CD14-positive monocyte (primary cell): ENCODE data around the gene IGFBP6. TPM values are rescaled to one million over a fixed set of nuclear protein-coding genes. Genes with fewer than 3 reads are reported as not detected.

Source experiments
- DNase-seq, 3 donors: peaks; one replicate each; pipeline ENCODE4 v3.0.0-alpha.2; 2011 to 2022
- H2AFZ ChIP-seq: 2 replicates; pipeline ENCODE4 v1.6.0; 2012; ENCODE audit warnings: mild to moderate bottlenecking, low read depth, low read length, inconsistent platforms; ENCODE audit not compliant: insufficient read depth, poor library complexity, severe bottlenecking
- H3K27ac ChIP-seq, 2 donors: 1 replicate in 1 of 2; 2 replicates in 1 of 2; pipeline ENCODE4 v1.5.1; 2012 to 2013; ENCODE audit warnings: low read length in 2 of 2, control low read depth in 1 of 2, inconsistent platforms in 1 of 2, low read depth in 1 of 2, mild to moderate bottlenecking in 1 of 2
- H3K27me3 ChIP-seq, 2 donors: one replicate each; pipeline versions ENCODE4 v1.6.0 to v1.6.1; 2011 to 2013; ENCODE audit warnings: low read length in 2 of 2; ENCODE audit not compliant: control insufficient read depth in 2 of 2, insufficient read depth in 2 of 2
- H3K36me3 ChIP-seq, 2 donors: replicated peaks in 1 of 2; 1 replicate in 1 of 2; 2 replicates in 1 of 2; pipeline versions ENCODE4 v1.5.1 to v1.6.1; 2012 to 2013; ENCODE audit warnings: low read length in 2 of 2, control low read depth in 1 of 2, inconsistent platforms in 1 of 2, mild to moderate bottlenecking in 1 of 2; ENCODE audit not compliant: insufficient read depth in 2 of 2, control insufficient read depth in 1 of 2
- H3K4me1 ChIP-seq, 2 donors: 1 replicate in 1 of 2; 2 replicates in 1 of 2; pipeline versions ENCODE4 v1.5.1 to v1.6.1; 2012 to 2013; ENCODE audit warnings: low read length in 2 of 2, control low read depth in 1 of 2, inconsistent platforms in 1 of 2, mild to moderate bottlenecking in 1 of 2, moderate library complexity in 1 of 2; ENCODE audit not compliant: insufficient read depth in 2 of 2, control insufficient read depth in 1 of 2
- H3K4me2 ChIP-seq: replicated peaks from 2 replicates; pipeline ENCODE3; 2012; ENCODE audit warnings: low read length, moderate library complexity, mild to moderate bottlenecking; ENCODE audit not compliant: poor library complexity, severe bottlenecking; ENCODE audit errors: extremely low read depth
- H3K4me3 ChIP-seq, 3 experiments: fragments of 200-600 bp in 1 of 3; sonication (generic) in 1 of 3; replicated peaks in 1 of 3; 1 replicate in 2 of 3; 2 replicates in 1 of 3; pipeline ENCODE4 v1.5.1; 2011 to 2013; ENCODE audit warnings: low read length in 3 of 3, mild to moderate bottlenecking in 3 of 3, control low read depth in 2 of 3, low read depth in 2 of 3, inconsistent platforms in 1 of 3, moderate library complexity in 1 of 3
- H3K79me2 ChIP-seq: 2 replicates; pipeline ENCODE4 v1.6.0; 2012; ENCODE audit warnings: mild to moderate bottlenecking, control low read depth, inconsistent platforms, low read length, moderate library complexity; ENCODE audit not compliant: insufficient read depth
- H3K9ac ChIP-seq: 2 replicates; pipeline ENCODE4 v1.6.0; 2017; ENCODE audit warnings: low read length, mild to moderate bottlenecking; ENCODE audit not compliant: insufficient read depth, poor library complexity, severe bottlenecking
- H3K9me3 ChIP-seq, 2 donors: replicated peaks in 1 of 2; 1 replicate in 1 of 2; 2 replicates in 1 of 2; pipeline versions ENCODE4 v1.5.1 to v1.6.1; 2012 to 2013; ENCODE audit warnings: low read length in 2 of 2, control low read depth in 1 of 2; ENCODE audit not compliant: control insufficient read depth in 1 of 2, insufficient read depth in 1 of 2
- H4K20me1 ChIP-seq: 2 replicates; pipeline ENCODE4 v1.6.0; 2012; ENCODE audit warnings: mild to moderate bottlenecking, low read length, control low read depth, moderate library complexity; ENCODE audit not compliant: insufficient read depth
- H3K27ac Mint-ChIP-seq, 7 donors: one replicate each; pipeline ENCODE4 v1.8.0; 2020; ENCODE audit warnings: mild to moderate bottlenecking in 7 of 7, mixed read lengths in 7 of 7, moderate library complexity in 6 of 7, inconsistent platforms in 2 of 7
- H3K27me3 Mint-ChIP-seq, 3 donors: one replicate each; pipeline ENCODE4 v1.8.0; 2021 to 2022; ENCODE audit warnings: low read depth in 3 of 3, mild to moderate bottlenecking in 3 of 3, mixed read lengths in 3 of 3, moderate library complexity in 3 of 3, inconsistent platforms in 1 of 3
- H3K36me3 Mint-ChIP-seq, 2 donors: one replicate each; pipeline ENCODE4 v1.8.0; 2020; ENCODE audit warnings: mixed read lengths in 2 of 2, inconsistent platforms in 1 of 2, mild to moderate bottlenecking in 1 of 2
- H3K4me1 Mint-ChIP-seq: one replicate; pipeline ENCODE4 v1.8.0; 2020; ENCODE audit warnings: mild to moderate bottlenecking, mixed read lengths
- H3K4me3 Mint-ChIP-seq, 2 donors: one replicate each; pipeline ENCODE4 v1.8.0; 2020; ENCODE audit warnings: mild to moderate bottlenecking in 2 of 2, mixed read lengths in 2 of 2, moderate library complexity in 1 of 2
- H3K9me3 Mint-ChIP-seq, 7 donors: one replicate each; pipeline ENCODE4 v1.8.0; 2020 to 2022; ENCODE audit warnings: mixed read lengths in 7 of 7, mild to moderate bottlenecking in 6 of 7, moderate library complexity in 6 of 7, inconsistent platforms in 2 of 7
- WGBS: methylation state at CpG from one replicate; pipeline ENCODE4 v1.1.5; 2013; ENCODE audit warnings: missing lambda C conversion rate; ENCODE audit not compliant: insufficient coverage; 5-methylcytosine and 5-hydroxymethylcytosine counted together
- intact Hi-C, 2 donors: fragments of 100-400 bp; cut with micrococcal nuclease; formaldehyde crosslinking; loops; one replicate each; pipeline versions ENCODE4 v1.15.0 to v1.15.1; 2023
- polyA plus RNA-seq, 3 donors: library from polyadenylated mRNA; depleted of rRNA in 1 of 3; unstranded in 2 of 3; stranded (reverse) in 1 of 3; fragments of 300-500 nt in 2 of 3; fragments of >200 nt in 1 of 3; fragmentation: Illumina TruSeq in 2 of 3; gene quantifications; 1 replicate in 2 of 3; 2 replicates in 1 of 3; pipeline ENCODE4 v1.2.3, GENCODE V29; 2012 to 2021
- TF ChIP-seq, protein P1 (sequence below): fragments of 200-600 bp; IDR thresholded peaks from one replicate; pipeline ENCODE4 v1.8.0; 2022; ENCODE audit warnings: antibody characterized with exemption, mild to moderate bottlenecking

IGFBP6 gene
- polyA plus RNA-seq, 3 donors: 0.20 TPM; not detected in 2

DNA sequence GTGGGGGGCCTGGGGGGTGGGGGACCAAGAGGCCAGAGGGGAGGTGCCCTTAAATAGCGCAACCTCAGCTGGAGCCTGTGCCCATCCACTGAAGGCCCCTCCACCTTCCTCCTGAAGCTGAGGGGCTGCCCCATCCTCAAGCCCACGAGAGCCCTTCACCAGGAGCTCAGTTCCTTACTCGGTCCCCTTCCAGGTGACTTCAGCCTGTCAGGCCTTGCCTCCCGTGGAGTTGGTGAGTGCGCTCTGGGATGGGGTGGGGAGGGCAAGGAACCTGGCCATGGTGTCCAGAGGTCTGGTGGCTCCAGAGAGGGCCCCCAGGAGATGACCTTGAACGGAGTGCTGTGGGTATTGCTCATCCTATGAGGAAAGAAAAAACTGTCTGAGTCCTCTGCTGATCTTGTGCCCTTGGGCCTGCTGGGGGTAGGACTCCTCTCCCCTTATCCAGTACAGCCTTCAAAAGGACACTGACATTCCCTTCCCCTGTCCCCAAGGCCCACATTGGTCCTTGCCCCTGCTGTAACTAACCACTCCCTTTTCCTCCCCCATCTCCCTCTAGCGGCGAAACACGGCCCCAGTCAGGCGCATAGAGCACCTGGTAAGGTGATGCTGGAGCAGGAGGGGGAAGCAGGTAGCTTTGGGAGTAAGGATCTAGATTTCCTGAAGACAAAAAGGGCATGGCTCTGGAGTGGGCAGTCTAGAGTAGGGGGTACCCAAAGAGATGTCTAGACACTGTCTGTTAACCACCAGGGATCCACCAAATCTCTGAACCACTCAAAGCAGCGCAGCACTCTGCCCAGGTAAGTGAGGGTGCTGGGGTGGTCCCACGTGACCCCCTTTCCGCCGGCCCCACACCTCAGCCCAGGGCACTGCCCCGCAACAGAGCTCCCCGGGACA is 44.0 kb upstream of the IGFBP6 start:
- no peaks in the 10 kb centered on the region for H3K9me3 ChIP-seq
- H3K27me3 ChIP-seq: no peaks in the 10 kb centered on the region
- peak overlapping the region; percentile 87 to 95 for H3K4me3 Mint-ChIP-seq
- peaks cover 12% of the 10 kb centered on the region for H3K4me1 Mint-ChIP-seq
- peak overlapping the region; percentile 39 for H3K9ac ChIP-seq
- WGBS: 80% methylated on average over 3 of the region's 16 CpGs
- H4K20me1 ChIP-seq: no peaks in the 10 kb centered on the region
- H3K79me2 ChIP-seq: no peaks in the 10 kb centered on the region
- no peaks in the 10 kb centered on the region for H3K36me3 Mint-ChIP-seq
- TF ChIP-seq, protein P1, sequence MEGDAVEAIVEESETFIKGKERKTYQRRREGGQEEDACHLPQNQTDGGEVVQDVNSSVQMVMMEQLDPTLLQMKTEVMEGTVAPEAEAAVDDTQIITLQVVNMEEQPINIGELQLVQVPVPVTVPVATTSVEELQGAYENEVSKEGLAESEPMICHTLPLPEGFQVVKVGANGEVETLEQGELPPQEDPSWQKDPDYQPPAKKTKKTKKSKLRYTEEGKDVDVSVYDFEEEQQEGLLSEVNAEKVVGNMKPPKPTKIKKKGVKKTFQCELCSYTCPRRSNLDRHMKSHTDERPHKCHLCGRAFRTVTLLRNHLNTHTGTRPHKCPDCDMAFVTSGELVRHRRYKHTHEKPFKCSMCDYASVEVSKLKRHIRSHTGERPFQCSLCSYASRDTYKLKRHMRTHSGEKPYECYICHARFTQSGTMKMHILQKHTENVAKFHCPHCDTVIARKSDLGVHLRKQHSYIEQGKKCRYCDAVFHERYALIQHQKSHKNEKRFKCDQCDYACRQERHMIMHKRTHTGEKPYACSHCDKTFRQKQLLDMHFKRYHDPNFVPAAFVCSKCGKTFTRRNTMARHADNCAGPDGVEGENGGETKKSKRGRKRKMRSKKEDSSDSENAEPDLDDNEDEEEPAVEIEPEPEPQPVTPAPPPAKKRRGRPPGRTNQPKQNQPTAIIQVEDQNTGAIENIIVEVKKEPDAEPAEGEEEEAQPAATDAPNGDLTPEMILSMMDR: peak; percentile 90
- peak overlapping the region; percentile 97 for H2AFZ ChIP-seq
- intact Hi-C loops: no loop called here
- no peaks in the 10 kb centered on the region for H3K9me3 Mint-ChIP-seq
- H3K27me3 Mint-ChIP-seq: peaks cover 0 to 16% (median 13%) of the 10 kb centered on the region in 3 donors
- H3K36me3 ChIP-seq: no peaks in the 10 kb centered on the region
- H3K27ac ChIP-seq: peak overlapping the region in 1 of 2 donors; percentile 55
- peak in 2 of 3 donors; percentile 33 to 46 for DNase-seq
- peak overlapping the region; percentile 66 to 92 (median 81) for H3K27ac Mint-ChIP-seq
- H3K4me3 ChIP-seq: peak overlapping the region; percentile 55 to 84 (median 82)
- H3K4me1 ChIP-seq: peaks cover 7 to 14% of the 10 kb centered on the region in 2 donors
- H3K4me2 ChIP-seq: peak overlapping the region; percentile 91

DNA sequence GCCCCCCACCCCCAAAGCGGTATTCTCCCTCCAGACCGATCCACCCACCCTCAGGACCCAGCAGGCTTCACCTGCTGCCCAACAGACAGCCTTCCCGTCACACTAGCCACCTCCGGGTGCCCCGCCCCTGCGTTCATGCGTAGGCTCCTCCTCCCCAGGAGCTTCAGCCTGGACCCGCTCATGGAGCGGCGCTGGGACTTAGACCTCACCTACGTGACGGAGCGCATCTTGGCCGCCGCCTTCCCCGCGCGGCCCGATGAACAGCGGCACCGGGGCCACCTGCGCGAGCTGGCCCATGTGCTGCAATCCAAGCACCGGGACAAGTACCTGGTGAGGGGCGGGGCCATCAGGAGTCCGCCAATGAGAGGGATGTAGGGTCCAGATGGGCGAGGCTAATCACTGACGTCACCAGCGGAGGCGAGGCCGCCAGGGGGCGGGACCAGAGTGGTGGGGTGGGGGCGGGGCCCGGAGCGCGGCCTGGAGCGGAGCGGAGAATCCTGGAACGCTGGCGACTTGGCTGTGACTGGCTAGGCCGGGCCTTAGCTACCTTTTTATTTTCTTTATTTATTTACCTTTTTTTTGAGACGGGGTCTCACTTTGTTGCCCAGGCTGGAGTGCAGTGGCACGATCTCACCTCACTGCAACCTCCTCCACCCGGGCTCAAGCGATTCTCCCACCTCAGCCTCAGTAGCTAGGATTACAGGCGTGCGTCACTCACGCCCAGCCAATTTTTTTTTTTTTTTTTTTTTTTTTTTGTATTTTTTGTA is 43.2 kb upstream of the IGFBP6 start:
- H3K27ac Mint-ChIP-seq: peak overlapping the region; percentile 66 to 92 (median 81)
- peak overlapping the region; percentile 55 to 84 (median 82) for H3K4me3 ChIP-seq
- H3K4me1 Mint-ChIP-seq: peaks cover 12% of the 10 kb centered on the region
- H3K9me3 Mint-ChIP-seq: no peaks in the 10 kb centered on the region
- H3K79me2 ChIP-seq: no peaks in the 10 kb centered on the region
- peaks cover 7 to 14% of the 10 kb centered on the region in 2 donors for H3K4me1 ChIP-seq
- peak overlapping the region; percentile 39 for H3K9ac ChIP-seq
- DNase-seq: peak; percentile 85 to 89 (median 89)
- H3K9me3 ChIP-seq: no peaks in the 10 kb centered on the region
- intact Hi-C loops: no loop called here
- H2AFZ ChIP-seq: peak overlapping the region; percentile 97
- H3K36me3 Mint-ChIP-seq: no peaks in the 10 kb centered on the region
- H3K36me3 ChIP-seq: no peaks in the 10 kb centered on the region
- H3K4me2 ChIP-seq: peak overlapping the region; percentile 91
- TF ChIP-seq, protein P1: no peak
- peak overlapping the region; percentile 87 to 95 for H3K4me3 Mint-ChIP-seq
- no peaks in the 10 kb centered on the region for H3K27me3 ChIP-seq
- H3K27ac ChIP-seq: peak overlapping the region in 1 of 2 donors; percentile 55
- H3K27me3 Mint-ChIP-seq: peaks cover 0 to 14% (median 13%) of the 10 kb centered on the region in 3 donors
- H4K20me1 ChIP-seq: no peaks in the 10 kb centered on the region
- 2% methylated on average over 30 of the region's 48 CpGs for WGBS
